Measurements from ENCODE around the gene PRKAR2B.

PRKAR2B gene

DNA sequence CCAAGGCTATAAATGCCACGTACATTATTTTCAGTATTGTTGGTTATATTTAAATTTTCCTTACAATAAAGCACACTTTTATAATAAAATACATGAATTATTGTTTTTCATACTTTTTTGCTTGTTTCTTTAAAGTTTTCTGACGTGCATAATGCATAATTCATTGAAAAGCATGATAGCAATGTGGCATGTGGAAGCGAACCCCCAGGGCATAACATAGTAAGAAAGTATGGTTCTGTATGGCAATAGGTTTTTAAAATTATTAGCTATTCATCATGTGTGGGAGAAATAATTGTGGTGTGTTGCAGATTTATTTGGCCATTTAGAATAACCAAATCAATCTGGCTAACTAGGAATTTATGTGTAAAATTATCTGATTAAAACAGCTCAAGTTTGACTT lies 116.9 kb downstream of the PRKAR2B start:
- TF ChIP-seq SPI1 (IDR thresholded peaks at IDR 0.05; ENCODE audit: low read depth, low read length) (no peak), POU2F2 (IDR thresholded peaks at IDR 0.05; ENCODE audit: low read depth, low read length) (no peak), PAX5 (IDR thresholded peaks at IDR 0.05; ENCODE audit: insufficient read depth, low read length, severe bottlenecking) (no peak), TAF1 (IDR thresholded peaks at IDR 0.05; ENCODE audit: low read depth, low read length) (no peak), POLR2AphosphoS5 (IDR thresholded peaks at IDR 0.05; ENCODE audit: low read depth, low read length) (no peak), POLR2A (IDR thresholded peaks at IDR 0.05; ENCODE audit: low read depth, low read length) (no peak)
- DNase-seq (ENCODE audit: insufficient read length, low spot score) (no peak), FAIRE-seq (no peak)

DNA sequence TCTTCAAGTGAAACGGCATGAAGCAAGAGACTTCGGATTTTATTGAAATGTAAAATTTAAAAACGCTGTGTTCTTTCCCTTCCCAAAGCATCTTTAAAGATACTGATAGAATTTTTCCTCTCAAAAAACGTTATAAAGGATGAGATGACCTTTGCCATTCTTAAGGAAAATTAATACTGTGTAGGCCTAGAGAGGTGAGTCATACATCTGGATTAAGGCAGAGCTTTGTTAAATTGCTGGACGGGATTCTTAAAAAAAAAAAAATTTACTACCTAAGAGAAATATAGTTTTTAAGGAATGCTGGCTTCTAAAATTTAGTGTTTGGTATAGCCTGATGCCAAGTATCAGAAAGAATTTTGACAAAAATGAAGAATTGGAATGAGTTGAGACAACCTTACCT lies 118.0 kb downstream of the PRKAR2B start:
- no peak for FAIRE-seq
- TF ChIP-seq POU2F2 (IDR thresholded peaks at IDR 0.05; ENCODE audit: low read depth, low read length) (no peak), SPI1 (IDR thresholded peaks at IDR 0.05; ENCODE audit: low read depth, low read length) (no peak), POLR2A (IDR thresholded peaks at IDR 0.05; ENCODE audit: low read depth, low read length) (no peak), POLR2AphosphoS5 (IDR thresholded peaks at IDR 0.05; ENCODE audit: low read depth, low read length) (no peak), PAX5 (IDR thresholded peaks at IDR 0.05; ENCODE audit: insufficient read depth, low read length, severe bottlenecking) (no peak), TAF1 (IDR thresholded peaks at IDR 0.05; ENCODE audit: low read depth, low read length) (no peak)
- no peak for DNase-seq (ENCODE audit: insufficient read length, low spot score)

DNA sequence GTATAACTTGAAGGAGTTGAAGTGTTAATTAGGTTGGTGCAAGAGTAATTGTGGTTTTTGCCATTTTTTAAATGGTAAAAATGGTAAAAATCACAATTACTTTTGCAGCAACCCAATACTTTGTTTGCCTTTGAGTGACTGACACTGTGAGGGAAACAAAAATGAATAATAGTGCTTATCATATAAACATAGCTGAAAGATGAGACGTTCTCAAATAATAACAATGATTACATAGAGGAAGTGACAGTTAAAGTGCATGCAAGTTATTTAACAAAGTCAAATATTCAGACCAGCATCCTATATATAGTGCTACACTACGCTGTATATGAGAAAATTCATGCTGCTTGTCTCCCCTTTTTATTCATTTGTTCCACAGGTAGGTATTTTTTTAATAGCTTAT lies 119.6 kb downstream of the PRKAR2B start:
- TF ChIP-seq TAF1 (IDR thresholded peaks at IDR 0.05; ENCODE audit: low read depth, low read length) (no peak), PAX5 (IDR thresholded peaks at IDR 0.05; ENCODE audit: insufficient read depth, low read length, severe bottlenecking) (no peak), POLR2A (IDR thresholded peaks at IDR 0.05; ENCODE audit: low read depth, low read length) (no peak), POLR2AphosphoS5 (IDR thresholded peaks at IDR 0.05; ENCODE audit: low read depth, low read length) (no peak), SPI1 (IDR thresholded peaks at IDR 0.05; ENCODE audit: low read depth, low read length) (no peak), POU2F2 (IDR thresholded peaks at IDR 0.05; ENCODE audit: low read depth, low read length) (no peak)
- DNase-seq (ENCODE audit: insufficient read length, low spot score) (no peak), FAIRE-seq (no peak)

DNA sequence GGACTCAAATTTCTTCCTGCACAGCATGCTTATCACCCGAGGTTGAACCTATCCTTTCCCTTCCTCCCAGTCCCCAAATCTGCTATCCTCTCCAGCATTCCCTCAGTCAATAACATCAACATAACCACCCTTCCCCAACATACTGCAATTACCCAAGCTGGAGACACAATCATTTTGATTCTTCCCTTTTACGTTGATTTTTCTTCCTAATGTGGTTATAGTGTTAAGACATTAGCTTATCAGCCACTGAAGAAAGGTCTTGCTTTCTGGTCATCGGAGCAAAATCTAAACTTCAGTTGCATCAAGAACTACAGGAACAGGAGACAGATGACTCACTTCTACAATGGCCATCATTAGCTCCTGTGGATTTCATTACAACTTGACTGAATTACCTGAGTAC lies 120.8 kb downstream of the PRKAR2B start:
- FAIRE-seq (no peak), DNase-seq (ENCODE audit: insufficient read length, low spot score) (no peak)
- no peak for TF ChIP-seq POLR2AphosphoS5 (IDR thresholded peaks at IDR 0.05; ENCODE audit: low read depth, low read length)
- no peak for TF ChIP-seq TAF1 (IDR thresholded peaks at IDR 0.05; ENCODE audit: low read depth, low read length)
- no peak for TF ChIP-seq PAX5 (IDR thresholded peaks at IDR 0.05; ENCODE audit: insufficient read depth, low read length, severe bottlenecking)
- no peak for TF ChIP-seq SPI1 (IDR thresholded peaks at IDR 0.05; ENCODE audit: low read depth, low read length)
- no peak for TF ChIP-seq POU2F2 (IDR thresholded peaks at IDR 0.05; ENCODE audit: low read depth, low read length)
- TF ChIP-seq POLR2A (IDR thresholded peaks at IDR 0.05; ENCODE audit: low read depth, low read length), result no peak

DNA sequence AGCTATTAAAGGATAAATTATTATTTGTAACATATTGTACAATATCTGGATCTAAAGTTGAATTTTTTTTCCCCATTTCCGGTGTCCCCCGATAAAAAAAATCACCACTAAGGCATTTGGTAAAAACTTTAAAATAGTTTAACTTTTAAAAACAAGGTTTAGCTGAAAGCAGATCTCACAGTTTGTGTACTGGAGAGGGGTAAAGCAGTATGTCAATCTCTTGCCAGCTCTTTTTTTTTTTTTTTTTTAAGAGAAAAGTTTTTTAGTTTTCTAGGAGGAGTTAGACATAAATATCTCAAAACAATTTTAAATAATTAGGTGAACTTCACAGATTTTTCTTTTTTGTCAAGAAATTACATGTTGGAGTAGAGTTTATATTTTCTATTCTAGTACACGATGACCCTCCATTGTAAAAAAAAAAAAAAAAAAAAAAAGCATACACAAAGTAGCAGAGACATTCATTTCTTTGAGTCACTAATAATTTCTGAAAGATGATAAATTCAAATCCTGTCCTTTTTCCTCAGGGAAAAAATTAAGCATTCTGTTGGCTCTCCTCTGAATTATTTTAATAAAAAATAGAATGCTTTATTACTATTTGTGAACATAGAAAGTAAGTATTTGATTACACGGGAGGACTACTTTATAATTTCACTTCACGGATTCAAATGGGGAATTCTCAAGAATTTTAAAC lies 122.4 kb downstream of the PRKAR2B start:
- FAIRE-seq (no peak), DNase-seq (ENCODE audit: insufficient read length, low spot score) (no peak)
- TF ChIP-seq POLR2AphosphoS5 (IDR thresholded peaks at IDR 0.05; ENCODE audit: low read depth, low read length), result no peak
- no peak for TF ChIP-seq TAF1 (IDR thresholded peaks at IDR 0.05; ENCODE audit: low read depth, low read length)
- no peak for TF ChIP-seq POLR2A (IDR thresholded peaks at IDR 0.05; ENCODE audit: low read depth, low read length)
- no peak for TF ChIP-seq SPI1 (IDR thresholded peaks at IDR 0.05; ENCODE audit: low read depth, low read length)
- no peak for TF ChIP-seq PAX5 (IDR thresholded peaks at IDR 0.05; ENCODE audit: insufficient read depth, low read length, severe bottlenecking)
- TF ChIP-seq POU2F2 (IDR thresholded peaks at IDR 0.05; ENCODE audit: low read depth, low read length), result no peak

DNA sequence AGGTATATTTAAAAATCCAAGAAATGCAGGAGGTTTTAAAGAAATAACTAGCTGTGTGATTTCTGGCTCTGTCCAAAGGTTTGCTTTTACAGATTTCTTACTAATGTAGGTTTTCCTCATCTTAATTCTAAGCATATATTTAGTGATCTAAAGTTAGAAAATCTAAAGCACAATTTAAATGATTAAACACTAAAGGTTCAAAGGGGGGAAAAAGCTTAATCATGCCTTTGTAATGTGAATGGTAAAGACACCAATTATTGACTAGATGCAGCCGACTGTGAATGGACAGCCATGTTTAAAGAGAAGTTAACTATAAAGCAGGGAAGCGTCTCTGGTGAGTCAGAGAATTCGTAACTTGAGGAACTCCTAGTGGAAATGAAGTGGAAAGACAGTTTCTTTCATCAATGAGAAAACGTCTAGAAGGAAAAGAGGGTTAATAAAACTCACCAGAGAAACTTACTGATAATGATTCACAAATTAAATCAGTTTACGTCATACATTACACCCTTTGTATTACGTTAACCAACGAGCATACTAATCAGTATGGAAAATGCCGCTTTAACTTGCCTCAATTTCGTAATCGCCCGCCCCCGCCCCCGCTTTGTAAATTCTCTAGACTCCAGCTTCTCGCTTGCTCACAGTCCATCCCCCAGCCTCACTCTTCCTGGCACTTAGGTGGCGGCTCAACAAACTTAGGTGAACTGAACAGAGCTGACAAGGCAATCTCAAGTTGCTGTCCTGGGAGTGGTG lies 123.2 kb downstream of the PRKAR2B start:
- TF ChIP-seq POLR2A (IDR thresholded peaks at IDR 0.05; ENCODE audit: low read depth, low read length) (no peak), PAX5 (IDR thresholded peaks at IDR 0.05; ENCODE audit: insufficient read depth, low read length, severe bottlenecking) (no peak), TAF1 (IDR thresholded peaks at IDR 0.05; ENCODE audit: low read depth, low read length) (no peak), SPI1 (IDR thresholded peaks at IDR 0.05; ENCODE audit: low read depth, low read length) (no peak), POU2F2 (IDR thresholded peaks at IDR 0.05; ENCODE audit: low read depth, low read length) (no peak), POLR2AphosphoS5 (IDR thresholded peaks at IDR 0.05; ENCODE audit: low read depth, low read length) (no peak)
- no peak for DNase-seq (ENCODE audit: insufficient read length, low spot score)
- FAIRE-seq, result peak; percentile 68

DNA sequence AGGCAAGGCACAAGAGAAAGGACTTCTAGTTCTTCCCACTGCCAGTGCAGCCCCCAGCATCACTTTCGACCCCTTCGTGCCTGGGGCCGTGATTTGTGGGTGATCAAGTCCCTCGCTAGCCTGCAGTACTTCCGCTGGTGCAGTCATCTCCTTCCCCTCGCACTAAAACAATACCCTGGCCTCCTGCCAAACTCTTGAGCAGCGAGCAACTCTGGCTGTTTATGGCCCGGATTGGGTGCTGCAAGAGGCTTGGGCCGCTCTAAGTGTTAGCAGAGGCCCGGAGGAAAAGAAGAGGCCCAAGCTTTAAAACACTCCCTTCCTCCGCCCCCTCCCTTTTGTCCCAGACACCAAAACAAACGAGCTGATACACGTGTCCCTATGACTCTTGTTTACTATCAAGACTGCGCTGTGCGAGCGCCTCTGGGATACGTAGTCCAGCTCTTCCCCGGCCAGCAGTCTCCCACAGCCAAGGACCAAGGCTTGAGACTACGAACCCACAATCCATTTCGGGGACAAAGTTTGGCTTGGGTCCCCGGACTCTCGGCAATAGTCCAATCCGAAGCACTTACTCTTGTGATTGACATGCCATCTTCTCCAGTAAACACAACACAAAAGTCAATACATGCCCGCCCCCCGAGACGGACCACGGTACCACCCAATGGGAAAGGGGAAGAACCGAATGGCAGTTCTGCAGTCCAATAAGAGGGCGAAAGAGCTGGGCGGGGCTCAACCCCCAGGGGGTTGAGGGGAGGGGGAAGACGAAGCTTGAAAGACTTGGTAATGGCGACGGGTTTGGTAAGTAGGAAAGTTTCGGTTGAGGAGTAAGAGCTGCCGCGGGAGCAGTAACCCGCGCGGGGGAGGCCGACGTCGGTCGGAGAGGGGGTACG lies 124.0 kb downstream of the PRKAR2B start, which contains the start of gene HBP1:
HBP1 (plus strand) TSS at position 771 of the 887 bp plus-strand sequence. CDS start 10,891 bp downstream, outside the sequence.
- DNase-seq (ENCODE audit: insufficient read length, low spot score) (peak; percentile 72), FAIRE-seq (peak; percentile 96)
- TF ChIP-seq TAF1 (IDR thresholded peaks at IDR 0.05; ENCODE audit: low read depth, low read length), result peak; percentile 54; the same call in 1 of the 2 replicates
- TF ChIP-seq POLR2AphosphoS5 (IDR thresholded peaks at IDR 0.05; ENCODE audit: low read depth, low read length), result no peak; the same call in 1 of the 2 replicates
- TF ChIP-seq POLR2A (IDR thresholded peaks at IDR 0.05; ENCODE audit: low read depth, low read length), result peak; percentile 56

DNA sequence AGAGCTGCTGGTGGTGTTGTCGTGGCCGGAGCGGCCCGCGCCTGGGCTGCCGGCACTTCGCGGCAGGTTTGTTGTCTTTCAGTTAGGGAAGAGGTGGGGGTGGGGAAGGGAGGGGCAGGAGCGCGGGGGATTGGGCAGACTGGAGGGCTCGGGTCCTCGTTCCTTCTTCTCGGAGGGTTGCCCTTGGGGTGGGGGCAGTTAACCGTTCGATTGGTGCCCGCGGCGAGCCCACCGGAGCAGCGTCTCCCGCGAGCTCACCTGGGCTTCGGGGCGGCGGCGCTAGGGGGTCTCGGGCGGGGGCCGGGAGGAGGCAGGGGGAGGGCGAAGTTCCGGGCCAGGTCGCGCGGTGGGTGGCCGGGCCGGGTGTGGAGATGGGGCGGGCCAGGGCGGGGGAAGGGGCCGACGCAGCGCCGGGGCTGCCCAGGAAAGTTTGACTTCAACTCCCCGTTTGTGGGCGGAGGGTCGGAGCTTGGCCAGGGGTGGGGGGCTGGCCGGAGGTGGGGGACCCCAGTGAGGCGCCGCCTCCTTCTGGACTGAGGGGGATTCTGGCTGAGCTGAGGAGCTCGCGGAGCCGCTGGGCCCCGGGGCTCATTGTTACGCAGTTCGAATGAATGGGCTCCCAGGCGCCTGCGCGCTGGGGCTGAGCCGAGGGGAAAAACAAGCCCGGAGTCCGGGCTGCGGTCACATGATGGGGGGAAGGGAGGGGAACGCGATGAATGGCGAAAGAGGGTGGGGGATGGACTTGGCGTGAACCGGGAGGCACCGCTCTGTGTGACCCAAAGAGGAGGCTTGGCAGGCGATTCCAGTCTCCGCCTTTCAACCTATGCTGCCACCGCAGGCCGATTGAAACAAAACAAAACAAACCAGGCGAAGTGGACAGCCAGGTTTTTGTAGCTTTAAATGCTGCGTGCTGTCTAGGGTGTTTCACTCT lies 124.9 kb downstream of the PRKAR2B start:
- DNase-seq (ENCODE audit: insufficient read length, low spot score), result peak; percentile 46
- TF ChIP-seq POLR2A (IDR thresholded peaks at IDR 0.05; ENCODE audit: low read depth, low read length) (no peak; the same call in 1 of the 2 replicates), POLR2AphosphoS5 (IDR thresholded peaks at IDR 0.05; ENCODE audit: low read depth, low read length) (peak; percentile 68; the same call in 1 of the 2 replicates), POU2F2 (IDR thresholded peaks at IDR 0.05; ENCODE audit: low read depth, low read length) (peak; percentile 17; the same call in 1 of the 2 replicates)
- FAIRE-seq, result peak; percentile 90

Data from GM12891 (cell line).